Mesenchymal stem cell (in vitro differentiated cells and primary cell): ENCODE data around the gene CLDN14.

Experiments
- DNase-seq: peaks from one replicate; pipeline ENCODE4 v3.0.0-alpha.2; 2013
- H2AFZ ChIP-seq: one replicate; pipeline ENCODE4 v1.6.1; 2013; ENCODE audit warnings: low read depth, mild to moderate bottlenecking, control low read depth, inconsistent platforms, low read length, moderate library complexity
- H2AK5ac ChIP-seq: 2 replicates; pipeline ENCODE4 v1.6.1; 2013; ENCODE audit warnings: low read length, moderate library complexity, mild to moderate bottlenecking, inconsistent platforms; ENCODE audit not compliant: severe bottlenecking
- H2BK120ac ChIP-seq: one replicate; pipeline ENCODE4 v1.6.1; 2013; ENCODE audit warnings: low read depth, mild to moderate bottlenecking, inconsistent platforms, low read length, moderate library complexity
- H2BK12ac ChIP-seq, 2 experiments: one replicate each; pipeline ENCODE4 v1.6.1; 2013; ENCODE audit warnings: inconsistent platforms in 2 of 2, low read length in 2 of 2, mild to moderate bottlenecking in 2 of 2, moderate library complexity in 2 of 2, control low read depth in 1 of 2
- H2BK15ac ChIP-seq: one replicate; pipeline ENCODE4 v1.6.1; 2013; ENCODE audit warnings: mild to moderate bottlenecking, low read depth, inconsistent platforms; ENCODE audit not compliant: poor library complexity, severe bottlenecking
- H2BK5ac ChIP-seq: 2 replicates; pipeline ENCODE4 v1.6.1; 2013; ENCODE audit warnings: low read depth, mild to moderate bottlenecking, low read length, control low read depth, inconsistent platforms; ENCODE audit not compliant: poor library complexity, severe bottlenecking
- H3K14ac ChIP-seq, 2 experiments: one replicate each; pipeline ENCODE4 v1.6.1; 2013; ENCODE audit warnings: inconsistent platforms in 2 of 2, low read length in 2 of 2, control low read depth in 1 of 2, mild to moderate bottlenecking in 1 of 2, moderate library complexity in 1 of 2
- H3K18ac ChIP-seq, 2 experiments: one replicate each; pipeline ENCODE4 v1.6.1; 2013; ENCODE audit warnings: inconsistent platforms in 2 of 2, low read length in 2 of 2, control low read depth in 1 of 2, low read depth in 1 of 2, mild to moderate bottlenecking in 1 of 2
- H3K23ac ChIP-seq, 2 experiments: one replicate each; pipeline ENCODE4 v1.6.1; 2013; ENCODE audit warnings: inconsistent platforms in 2 of 2, low read length in 2 of 2, mild to moderate bottlenecking in 2 of 2, moderate library complexity in 2 of 2, control low read depth in 1 of 2
- H3K27ac ChIP-seq: 2 replicates; pipeline ENCODE4 v1.5.1; 2013; ENCODE audit warnings: mild to moderate bottlenecking, moderate library complexity, low read length, control low read depth, inconsistent platforms; ENCODE audit not compliant: poor library complexity, severe bottlenecking
- H3K27me3 ChIP-seq, 2 experiments: 2 replicates each; pipeline versions ENCODE4 v1.6.1 to v1.7.0; 2013; ENCODE audit warnings: low read length in 2 of 2, mild to moderate bottlenecking in 2 of 2, moderate library complexity in 2 of 2, control low read depth in 1 of 2, inconsistent platforms in 1 of 2; ENCODE audit not compliant: control insufficient read depth in 1 of 2, insufficient read depth in 1 of 2
- H3K36me3 ChIP-seq, 2 experiments: 2 replicates each; pipeline versions ENCODE4 v1.6.1 to v1.7.0; 2013; ENCODE audit warnings: low read length in 2 of 2, control low read depth in 1 of 2, inconsistent platforms in 1 of 2, low read depth in 1 of 2, mild to moderate bottlenecking in 1 of 2; ENCODE audit not compliant: insufficient read depth in 2 of 2, control insufficient read depth in 1 of 2
- H3K4ac ChIP-seq, 2 experiments: one replicate each; pipeline ENCODE4 v1.6.1; 2013; ENCODE audit warnings: inconsistent platforms in 2 of 2, low read length in 2 of 2, mild to moderate bottlenecking in 2 of 2, moderate library complexity in 2 of 2, control low read depth in 1 of 2, low read depth in 1 of 2
- H3K4me1 ChIP-seq: 2 replicates; pipeline ENCODE4 v1.6.1; 2013; ENCODE audit warnings: low read depth, low read length, control low read depth; ENCODE audit not compliant: control insufficient read depth, insufficient read depth
- H3K4me2 ChIP-seq: 2 replicates; pipeline ENCODE4 v1.6.1; 2013; ENCODE audit warnings: low read length, mild to moderate bottlenecking, inconsistent platforms; ENCODE audit not compliant: poor library complexity, severe bottlenecking
- H3K4me3 ChIP-seq, 2 experiments: 2 replicates each; pipeline versions ENCODE4 v1.5.1 to v1.7.0; 2013; ENCODE audit warnings: low read length in 2 of 2, mild to moderate bottlenecking in 2 of 2, control low read depth in 1 of 2, low read depth in 1 of 2; ENCODE audit not compliant: insufficient read depth in 1 of 2
- H3K79me1 ChIP-seq: replicated peaks from 2 replicates; pipeline ENCODE4 v1.6.1; 2013; ENCODE audit warnings: mild to moderate bottlenecking, control low read depth, low read length, inconsistent platforms; ENCODE audit not compliant: poor library complexity, severe bottlenecking
- H3K9ac ChIP-seq: 2 replicates; pipeline ENCODE4 v1.7.0; 2013; ENCODE audit warnings: mild to moderate bottlenecking, low read length, moderate library complexity
- H3K9me3 ChIP-seq: 2 replicates; pipeline ENCODE4 v1.7.0; 2013; ENCODE audit warnings: mild to moderate bottlenecking, low read length; ENCODE audit not compliant: control insufficient read depth
- H4K8ac ChIP-seq: one replicate; pipeline ENCODE4 v1.6.1; 2013; ENCODE audit warnings: inconsistent platforms, mild to moderate bottlenecking, low read length, moderate library complexity
- H4K91ac ChIP-seq: one replicate; pipeline ENCODE4 v1.6.1; 2013; ENCODE audit warnings: mild to moderate bottlenecking, low read length, inconsistent platforms
- WGBS: methylation state at CpG from one replicate; pipeline ENCODE4 v1.1.7; 2013; ENCODE audit warnings: mixed read lengths; 5-methylcytosine and 5-hydroxymethylcytosine counted together

CLDN14 gene

GRCh38 chr21:36516281-36516680, 36.4 kb upstream of the CLDN14 start:
- Histone ChIP-seq H3K9me3 (peaks cover 5% of the 10 kb centered on the region), H4K8ac (no peak overlapping the region), H3K14ac (no peak overlapping the region), H2BK5ac (no peak overlapping the region), H2BK15ac (no peak overlapping the region), H3K4ac (no peak overlapping the region), H3K36me3 (no peaks in the 10 kb centered on the region), H2AFZ (no peak overlapping the region), H3K4me1 (no peaks in the 10 kb centered on the region), H3K9ac (no peak overlapping the region), H3K27me3 (peaks cover 4 to 30% of the 10 kb centered on the region in 2 experiments), H3K4me3 (peak overlapping the region in 1 of 2 experiments; percentile 29), H4K91ac (no peak overlapping the region), H3K23ac (no peak overlapping the region), H3K18ac (no peak overlapping the region), H2AK5ac (no peak overlapping the region), H2BK12ac (no peak overlapping the region), H3K27ac (no peak overlapping the region), H3K4me2 (no peak overlapping the region), H3K79me1 (no peaks in the 10 kb centered on the region), H2BK120ac (no peak overlapping the region)
- 73% methylated on average over 3 of the region's 3 CpGs for WGBS
- DNase-seq = no peak

GRCh38 chr21:36513430-36513829, 33.5 kb upstream of the CLDN14 start:
- Histone ChIP-seq H2AFZ (no peak overlapping the region), H3K27ac (no peak overlapping the region), H3K9ac (no peak overlapping the region), H3K79me1 (no peaks in the 10 kb centered on the region), H2BK5ac (no peak overlapping the region), H3K36me3 (no peaks in the 10 kb centered on the region), H4K8ac (no peak overlapping the region), H2BK15ac (no peak overlapping the region), H3K14ac (no peak overlapping the region), H2BK120ac (no peak overlapping the region), H2AK5ac (no peak overlapping the region), H3K23ac (no peak overlapping the region), H3K4me2 (no peak overlapping the region), H3K18ac (no peak overlapping the region), H3K4me1 (no peaks in the 10 kb centered on the region), H2BK12ac (no peak overlapping the region), H3K4ac (no peak overlapping the region), H3K9me3 (no peaks in the 10 kb centered on the region), H4K91ac (no peak overlapping the region), H3K27me3 (peaks cover 4 to 30% of the 10 kb centered on the region in 2 experiments), H3K4me3 (no peak overlapping the region)
- no peak for DNase-seq
- WGBS = 86% methylated on average over 1 of the region's 1 CpG

- Histone ChIP-seq H3K18ac (no peak overlapping the region), H2BK15ac (no peak overlapping the region), H4K91ac (no peak overlapping the region), H3K4ac (no peak overlapping the region), H3K23ac (no peak overlapping the region), H3K9me3 (no peaks in the 10 kb centered on the region), H3K4me3 (no peak overlapping the region), H2BK5ac (no peak overlapping the region), H3K14ac (no peak overlapping the region), H3K4me2 (no peak overlapping the region), H3K79me1 (no peaks in the 10 kb centered on the region), H2AK5ac (no peak overlapping the region), H3K27ac (no peak overlapping the region), H3K9ac (no peak overlapping the region), H3K36me3 (no peaks in the 10 kb centered on the region), H3K27me3 (peaks cover 4 to 30% of the 10 kb centered on the region in 2 experiments), H2BK120ac (no peak overlapping the region), H4K8ac (no peak overlapping the region), H2BK12ac (no peak overlapping the region), H2AFZ (no peak overlapping the region), H3K4me1 (no peaks in the 10 kb centered on the region)
- DNase-seq = no peak
- WGBS = 68% methylated on average over 5 of the region's 5 CpGs
Observed at GRCh38 chr21:36512971-36513370, 33.0 kb upstream of the CLDN14 start.

GRCh38 chr21:36511484-36512220, 31.7 kb upstream of the CLDN14 start:
- Histone ChIP-seq H3K23ac (no peak overlapping the region), H2BK120ac (no peak overlapping the region), H3K9ac (no peak overlapping the region), H2AFZ (no peak overlapping the region), H2AK5ac (no peak overlapping the region), H3K9me3 (no peaks in the 10 kb centered on the region), H2BK15ac (no peak overlapping the region), H3K79me1 (no peaks in the 10 kb centered on the region), H3K27ac (no peak overlapping the region), H2BK12ac (no peak overlapping the region), H4K8ac (no peak overlapping the region), H2BK5ac (no peak overlapping the region), H3K14ac (no peak overlapping the region), H3K4me1 (no peaks in the 10 kb centered on the region), H3K18ac (no peak overlapping the region), H3K36me3 (no peaks in the 10 kb centered on the region), H3K4ac (no peak overlapping the region), H3K27me3 (peaks cover 4 to 30% of the 10 kb centered on the region in 2 experiments), H4K91ac (no peak overlapping the region), H3K4me2 (no peak overlapping the region), H3K4me3 (no peak overlapping the region)
- DNase-seq = no peak
- 78% methylated on average over 4 of the region's 5 CpGs for WGBS
